Hepatocyte (in vitro differentiated cells): ENCODE results near the gene SCN1B.

Source experiments
- CTCF ChIP-seq: fragments of 200-600 bp; sonication (generic); IDR thresholded peaks from 2 replicates; pipeline ENCODE4 v1.5.1; 2016; ENCODE audit warnings: antibody characterized with exemption, mild to moderate bottlenecking; ENCODE audit not compliant: poor library complexity
- EZH2 ChIP-seq: fragments of 200-600 bp; sonication (generic); IDR thresholded peaks from 2 replicates; pipeline ENCODE4 v1.6.1; 2016; ENCODE audit warnings: antibody characterized with exemption, mild to moderate bottlenecking, borderline replicate concordance
- EZH2phosphoT487 ChIP-seq: fragments of 200-600 bp; sonication (generic); IDR thresholded peaks from one replicate; pipeline ENCODE4 v1.6.1; 2018; ENCODE audit warnings: antibody characterized with exemption, mild to moderate bottlenecking, low read depth, moderate library complexity; ENCODE audit not compliant: unreplicated experiment, severe bottlenecking

- no peak for TF ChIP-seq EZH2
- TF ChIP-seq CTCF, result no peak
- TF ChIP-seq EZH2phosphoT487, result no peak
Measured at GRCh38 chr19:35029737-35030256, 473 bp upstream of the SCN1B start.
